H9 (cell line): ENCODE results near the gene MAPKAPK3. TPM values are rescaled to one million over a fixed set of nuclear protein-coding genes. Genes with fewer than 3 reads are reported as not detected.

Experiments
- DNase-seq: peaks from one replicate; pipeline ENCODE4 v3.0.0-alpha.2; 2017
- H2AFZ ChIP-seq: one replicate; pipeline ENCODE4 v1.6.1; 2013; ENCODE audit warnings: mild to moderate bottlenecking, low read length, control low read depth, moderate library complexity
- H2AK5ac ChIP-seq: 2 replicates; pipeline ENCODE4 v1.6.1; 2013; ENCODE audit warnings: low read length, control low read depth, mixed read lengths; ENCODE audit not compliant: insufficient read length
- H2BK120ac ChIP-seq: one replicate; pipeline ENCODE4 v1.6.1; 2013; ENCODE audit warnings: low read depth, mild to moderate bottlenecking, low read length, control low read depth, inconsistent platforms; ENCODE audit not compliant: poor library complexity, severe bottlenecking
- H2BK12ac ChIP-seq: 2 replicates; pipeline ENCODE4 v1.6.1; 2013; ENCODE audit warnings: low read length, control low read depth, mixed read lengths, low read depth; ENCODE audit not compliant: insufficient read length
- H2BK15ac ChIP-seq: 2 replicates; pipeline ENCODE4 v1.6.1; 2013; ENCODE audit warnings: low read depth, low read length, control low read depth
- H2BK20ac ChIP-seq: one replicate; pipeline ENCODE4 v1.6.1; 2013; ENCODE audit warnings: low read depth, mild to moderate bottlenecking, low read length, control low read depth, inconsistent platforms; ENCODE audit not compliant: poor library complexity, severe bottlenecking
- H2BK5ac ChIP-seq: 2 replicates; pipeline ENCODE4 v1.6.1; 2013; ENCODE audit warnings: low read length, control low read depth, mixed read lengths; ENCODE audit not compliant: insufficient read length
- H3K14ac ChIP-seq: 2 replicates; pipeline ENCODE4 v1.6.1; 2013; ENCODE audit warnings: low read length, control low read depth; ENCODE audit not compliant: insufficient read depth
- H3K18ac ChIP-seq: 2 replicates; pipeline ENCODE4 v1.6.1; 2013; ENCODE audit warnings: low read depth, mild to moderate bottlenecking, mixed read lengths, low read length, control low read depth; ENCODE audit not compliant: insufficient read length
- H3K23ac ChIP-seq: 2 replicates; pipeline ENCODE4 v1.6.1; 2013; ENCODE audit warnings: low read length, control low read depth, mixed read lengths, low read depth; ENCODE audit not compliant: insufficient read length
- H3K23me2 ChIP-seq: 2 replicates; pipeline ENCODE4 v1.6.1; 2013; ENCODE audit warnings: low read depth, mild to moderate bottlenecking, mixed read lengths, low read length, control low read depth; ENCODE audit not compliant: insufficient read length, poor library complexity, severe bottlenecking
- H3K27ac ChIP-seq: 2 replicates; pipeline ENCODE4 v1.5.1; 2013; ENCODE audit warnings: low read length, control low read depth, mixed read lengths, low read depth; ENCODE audit not compliant: insufficient read length
- H3K27me3 ChIP-seq: 2 replicates; pipeline ENCODE4 v1.6.1; 2013; ENCODE audit warnings: low read length, control low read depth, inconsistent platforms; ENCODE audit not compliant: insufficient read depth
- H3K4ac ChIP-seq: 2 replicates; pipeline ENCODE4 v1.6.1; 2013; ENCODE audit warnings: low read depth, mild to moderate bottlenecking, control low read depth, inconsistent platforms, low read length, moderate library complexity
- H3K4me1 ChIP-seq: 2 replicates; pipeline ENCODE4 v1.6.1; 2013; ENCODE audit warnings: low read length, control low read depth, inconsistent platforms; ENCODE audit not compliant: insufficient read depth
- H3K4me2 ChIP-seq: 2 replicates; pipeline ENCODE4 v1.6.1; 2013; ENCODE audit warnings: low read length, control low read depth, mixed read lengths; ENCODE audit not compliant: insufficient read length, insufficient read depth
- H3K56ac ChIP-seq: 2 replicates; pipeline ENCODE4 v1.6.1; 2013; ENCODE audit warnings: low read depth, mild to moderate bottlenecking, mixed read lengths, low read length, control low read depth; ENCODE audit not compliant: insufficient read length
- H3K79me1 ChIP-seq: 2 replicates; pipeline ENCODE4 v1.6.1; 2013; ENCODE audit warnings: low read depth, mild to moderate bottlenecking, moderate library complexity, low read length, control low read depth, inconsistent platforms; ENCODE audit not compliant: insufficient read depth, poor library complexity, severe bottlenecking
- H3K79me2 ChIP-seq: 2 replicates; pipeline ENCODE4 v1.6.1; 2013; ENCODE audit warnings: low read length, control low read depth, inconsistent platforms; ENCODE audit not compliant: insufficient read depth
- H3K9ac ChIP-seq: 2 replicates; pipeline ENCODE4 v1.6.1; 2013; ENCODE audit warnings: low read length, control low read depth, mixed read lengths; ENCODE audit not compliant: insufficient read length; ENCODE audit errors: extremely low read depth
- H3K9me3 ChIP-seq: one replicate; pipeline ENCODE4 v1.6.1; 2013; ENCODE audit warnings: low read depth, low read length, inconsistent platforms; ENCODE audit not compliant: control insufficient read depth
- H3T11ph ChIP-seq: one replicate; pipeline ENCODE4 v1.6.1; 2013; ENCODE audit warnings: mild to moderate bottlenecking, low read length, control low read depth, inconsistent platforms
- H4K20me1 ChIP-seq: one replicate; pipeline ENCODE4 v1.6.1; 2013; ENCODE audit not compliant: control insufficient read depth, insufficient read length, insufficient read depth
- H4K5ac ChIP-seq: 2 replicates; pipeline ENCODE4 v1.6.1; 2013; ENCODE audit warnings: low read depth, mild to moderate bottlenecking, mixed read lengths, low read length, control low read depth; ENCODE audit not compliant: insufficient read length
- H4K8ac ChIP-seq: replicated peaks from 2 replicates; pipeline ENCODE4 v1.6.1; 2013; ENCODE audit warnings: low read length, control low read depth, mixed read lengths, low read depth; ENCODE audit not compliant: insufficient read length
- H4K91ac ChIP-seq: 2 replicates; pipeline ENCODE4 v1.6.1; 2013; ENCODE audit warnings: low read depth, mild to moderate bottlenecking, moderate library complexity, mixed read lengths, low read length, control low read depth; ENCODE audit not compliant: insufficient read length
- H3K27ac Mint-ChIP-seq, 3 experiments: 2 replicates in 2 of 3; 3 replicates in 1 of 3; pipeline ENCODE4 v1.8.0; 2020 to 2021; ENCODE audit warnings: mixed read lengths in 3 of 3, mild to moderate bottlenecking in 1 of 3, moderate library complexity in 1 of 3
- H3K27me3 Mint-ChIP-seq: 2 replicates; pipeline ENCODE4 v1.8.0; 2021; ENCODE audit warnings: low read depth, mild to moderate bottlenecking, moderate library complexity, mixed read lengths
- H3K36me3 Mint-ChIP-seq, 3 experiments: 2 replicates in 2 of 3; 3 replicates in 1 of 3; pipeline ENCODE4 v1.8.0; 2020 to 2021; ENCODE audit warnings: low read depth in 3 of 3, mixed read lengths in 3 of 3; ENCODE audit not compliant: insufficient read depth in 1 of 3
- H3K4me1 Mint-ChIP-seq, 2 experiments: 2 replicates each; pipeline ENCODE4 v1.8.0; 2020; ENCODE audit warnings: mixed read lengths in 2 of 2
- H3K4me3 Mint-ChIP-seq, 2 experiments: 2 replicates in 1 of 2; 3 replicates in 1 of 2; pipeline ENCODE4 v1.8.0; 2020 to 2021; ENCODE audit warnings: mild to moderate bottlenecking in 2 of 2, mixed read lengths in 2 of 2, moderate library complexity in 1 of 2
- H3K9me3 Mint-ChIP-seq, 2 experiments: 2 replicates in 1 of 2; 3 replicates in 1 of 2; pipeline ENCODE4 v1.8.0; 2020; ENCODE audit warnings: mild to moderate bottlenecking in 2 of 2, mixed read lengths in 2 of 2, moderate library complexity in 1 of 2
- WGBS: extraction: QIAGEN DNeasy Blood & Tissue Kit; methylation state at CpG from one replicate; pipeline ENCODE4 v1.1.7; 2013; ENCODE audit warnings: missing lambda C conversion rate, low lambda C conversion rate, mixed read lengths; ENCODE audit not compliant: insufficient read length; ENCODE audit errors: extremely low coverage; 5-methylcytosine and 5-hydroxymethylcytosine counted together
- total RNA-seq: library from RNA; stranded (reverse); gene quantifications from 2 replicates; pipeline ENCODE4 v1.2.1, GENCODE V29; 2021
- TF ChIP-seq, protein P1 (sequence below): fragments of 200-600 bp; sonication (generic); conservative IDR thresholded peaks from 3 replicates; pipeline ENCODE4 v1.8.0; 2021; ENCODE audit warnings: antibody characterized with exemption, mild to moderate bottlenecking

Gene MAPKAPK3
- total RNA-seq, 1 experiment from 2014 or later: 57.9 TPM

DNA sequence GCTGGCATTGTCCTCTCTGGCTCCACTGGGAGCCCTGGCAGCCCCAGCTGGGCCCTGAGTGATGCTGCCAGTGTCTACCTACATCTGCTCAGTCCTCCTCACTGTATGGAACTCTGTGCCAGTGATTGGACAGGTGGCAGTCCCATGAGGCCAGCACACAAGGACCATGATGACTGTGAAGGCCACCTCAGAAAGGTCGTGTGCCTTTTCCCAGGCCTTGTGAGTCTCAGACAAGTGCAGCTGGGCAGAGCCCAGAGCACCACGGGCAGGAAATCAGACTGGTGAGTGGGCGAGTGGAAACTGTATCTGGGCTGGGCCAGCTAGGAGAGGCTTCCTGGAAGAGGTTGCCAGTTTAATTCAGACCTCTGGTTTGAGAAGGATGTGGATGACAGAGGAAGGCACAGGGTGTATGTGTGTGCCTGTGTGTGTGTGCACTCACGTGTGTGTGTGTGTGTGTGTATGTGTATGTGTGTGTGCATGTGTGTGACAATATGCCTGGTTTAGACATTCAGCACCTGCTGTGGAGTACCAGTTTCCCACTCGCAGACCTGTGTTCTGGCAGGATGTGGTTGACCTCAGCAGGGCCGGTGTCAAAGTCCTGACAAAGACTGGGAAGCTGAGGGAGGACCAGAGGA lies 7.0 kb downstream of the MAPKAPK3 start:
- Histone ChIP-seq H3K14ac (no peak overlapping the region), H3K79me1 (peaks cover 2% of the 10 kb centered on the region), H2AK5ac (no peak overlapping the region), H3T11ph (no peak overlapping the region), H4K5ac (no peak overlapping the region), H2BK20ac (no peak overlapping the region), H2BK15ac (no peak overlapping the region), H3K9me3 (no peaks in the 10 kb centered on the region), H3K27ac (no peak overlapping the region), H4K91ac (no peak overlapping the region), H3K23me2 (no peaks in the 10 kb centered on the region), H3K4me1 (no peaks in the 10 kb centered on the region; the same call in 1 of the 2 replicates), H4K8ac (no peak overlapping the region), H3K27me3 (no peaks in the 10 kb centered on the region), H3K56ac (no peak overlapping the region), H3K23ac (no peak overlapping the region), H2BK12ac (no peak overlapping the region), H3K4me2 (no peak overlapping the region), H4K20me1 (no peaks in the 10 kb centered on the region), H2BK120ac (no peak overlapping the region), H2AFZ (no peak overlapping the region), H2BK5ac (no peak overlapping the region), H3K79me2 (no peaks in the 10 kb centered on the region), H3K9ac (no peak overlapping the region), H3K18ac (no peak overlapping the region), H3K4ac (no peak overlapping the region)
- H3K27ac Mint-ChIP-seq: peak overlapping the region in 2 of 3 experiments; percentile 58 to 81; a peak in 4 of 7 replicates
- no CpG with 5 or more reads among the region's 6 CpGs for WGBS
- TF ChIP-seq, protein P1, sequence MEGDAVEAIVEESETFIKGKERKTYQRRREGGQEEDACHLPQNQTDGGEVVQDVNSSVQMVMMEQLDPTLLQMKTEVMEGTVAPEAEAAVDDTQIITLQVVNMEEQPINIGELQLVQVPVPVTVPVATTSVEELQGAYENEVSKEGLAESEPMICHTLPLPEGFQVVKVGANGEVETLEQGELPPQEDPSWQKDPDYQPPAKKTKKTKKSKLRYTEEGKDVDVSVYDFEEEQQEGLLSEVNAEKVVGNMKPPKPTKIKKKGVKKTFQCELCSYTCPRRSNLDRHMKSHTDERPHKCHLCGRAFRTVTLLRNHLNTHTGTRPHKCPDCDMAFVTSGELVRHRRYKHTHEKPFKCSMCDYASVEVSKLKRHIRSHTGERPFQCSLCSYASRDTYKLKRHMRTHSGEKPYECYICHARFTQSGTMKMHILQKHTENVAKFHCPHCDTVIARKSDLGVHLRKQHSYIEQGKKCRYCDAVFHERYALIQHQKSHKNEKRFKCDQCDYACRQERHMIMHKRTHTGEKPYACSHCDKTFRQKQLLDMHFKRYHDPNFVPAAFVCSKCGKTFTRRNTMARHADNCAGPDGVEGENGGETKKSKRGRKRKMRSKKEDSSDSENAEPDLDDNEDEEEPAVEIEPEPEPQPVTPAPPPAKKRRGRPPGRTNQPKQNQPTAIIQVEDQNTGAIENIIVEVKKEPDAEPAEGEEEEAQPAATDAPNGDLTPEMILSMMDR: no peak
- H3K27me3 Mint-ChIP-seq: no peaks in the 10 kb centered on the region
- H3K4me1 Mint-ChIP-seq: peaks cover 49 to 54% of the 10 kb centered on the region in 2 experiments
- DNase-seq: no peak
- no peak overlapping the region for H3K4me3 Mint-ChIP-seq
- H3K9me3 Mint-ChIP-seq: no peaks in the 10 kb centered on the region
- H3K36me3 Mint-ChIP-seq: peaks cover 0 to 28% (median 23%) of the 10 kb centered on the region in 3 experiments; a peak in 5 of 7 replicates
